HCT116 (cell line): ENCODE results near the gene SMIM3.
"Not testable (repeated sequence)": the region's sequence is repeated elsewhere in the genome, so short reads cannot be mapped to it uniquely, and the experiment has no call there.

ENCODE experiments used
- CTCF ChIP-seq, 3 experiments: fragments of 200-600 bp in 1 of 3; sonication (generic) in 1 of 3; IDR thresholded peaks in 2 of 3; conservative IDR thresholded peaks in 1 of 3; 2 replicates each; pipeline ENCODE4 v1.5.1; 2012 to 2017; ENCODE audit warnings: low read depth in 2 of 3, low read length in 2 of 3, antibody characterized with exemption in 1 of 3, borderline replicate concordance in 1 of 3, control low read depth in 1 of 3, mild to moderate bottlenecking in 1 of 3, mixed read lengths in 1 of 3, mixed run types in 1 of 3, moderate library complexity in 1 of 3; ENCODE audit not compliant: insufficient read depth in 1 of 3
- EZH2 ChIP-seq: fragments of 200-600 bp; sonication (generic); IDR thresholded peaks from 2 replicates; pipeline ENCODE4 v1.6.1; 2017; ENCODE audit warnings: antibody characterized with exemption, mixed run types
- FOSL1 ChIP-seq: IDR thresholded peaks from 2 replicates; pipeline ENCODE4 v1.6.1; 2012; ENCODE audit warnings: low read depth
- JUND ChIP-seq: IDR thresholded peaks from 2 replicates; pipeline ENCODE4 v1.6.1; 2012
- POLR2A ChIP-seq: IDR thresholded peaks from 2 replicates; pipeline ENCODE4 v1.7.0; 2011; ENCODE audit warnings: borderline replicate concordance; ENCODE audit not compliant: insufficient read depth, insufficient read length; ENCODE audit errors: extremely low read depth
- POLR2AphosphoS5 ChIP-seq: IDR thresholded peaks from 2 replicates; pipeline ENCODE4 v1.6.1; 2011; ENCODE audit warnings: mild to moderate bottlenecking, low read depth, low read length, moderate library complexity
- RAD21 ChIP-seq: IDR thresholded peaks from 2 replicates; pipeline ENCODE4 v1.6.1; 2012; ENCODE audit warnings: low read depth, mild to moderate bottlenecking
- SP1 ChIP-seq: IDR thresholded peaks from 2 replicates; pipeline ENCODE4 v1.6.1; 2012; ENCODE audit warnings: low read depth
- ZNF274 ChIP-seq: fragments of 200-500 bp; sonication (Bioruptor generic); IDR thresholded peaks from 2 replicates; pipeline ENCODE4 v1.6.1; 2014; ENCODE audit warnings: mild to moderate bottlenecking, low read depth, low read length, inconsistent platforms
- TF ChIP-seq, protein P1 (sequence below): IDR thresholded peaks from 2 replicates; pipeline ENCODE4 v1.6.1; 2012
- TF ChIP-seq, protein P2 (sequence below): IDR thresholded peaks from 2 replicates; pipeline ENCODE4 v1.6.1; 2012; ENCODE audit warnings: low read depth
- TF ChIP-seq, protein P3 (sequence below): IDR thresholded peaks from 2 replicates; pipeline ENCODE4 v1.6.1; 2011; ENCODE audit warnings: mild to moderate bottlenecking, low read length, moderate library complexity; ENCODE audit not compliant: insufficient replicate concordance; ENCODE audit errors: extremely low read depth

DNA sequence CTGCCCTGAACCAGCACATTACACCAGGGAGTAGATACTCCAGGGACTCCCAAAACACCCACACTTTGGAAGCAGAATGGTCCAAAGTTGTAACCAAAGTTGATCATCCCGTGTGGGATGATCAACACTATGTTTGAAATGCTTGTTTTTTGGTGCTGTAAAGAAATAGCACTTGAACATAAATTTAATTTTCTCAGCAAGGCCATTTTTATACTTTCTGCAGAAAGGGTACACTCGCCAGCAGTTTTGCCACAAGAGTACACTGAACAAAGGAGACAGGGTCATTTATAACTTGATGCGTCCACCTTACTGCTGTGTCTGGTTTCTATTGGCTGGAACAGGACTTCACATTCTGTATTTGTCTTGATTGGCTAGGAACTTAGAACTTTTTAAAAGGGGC lies 53.3 kb downstream of the SMIM3 start:
- TF ChIP-seq, protein P1, sequence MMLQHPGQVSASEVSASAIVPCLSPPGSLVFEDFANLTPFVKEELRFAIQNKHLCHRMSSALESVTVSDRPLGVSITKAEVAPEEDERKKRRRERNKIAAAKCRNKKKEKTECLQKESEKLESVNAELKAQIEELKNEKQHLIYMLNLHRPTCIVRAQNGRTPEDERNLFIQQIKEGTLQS = not testable (repeated sequence)
- not testable (repeated sequence) for TF ChIP-seq CTCF (IDR thresholded peaks at IDR 0.05 in 2 of 3, conservative IDR thresholded peaks at IDR 0.05 in 1 of 3; ENCODE audit: borderline replicate concordance in 1 of 3, insufficient read depth in 1 of 3, low read depth in 2 of 3, low read length in 2 of 3); POLR2AphosphoS5; SP1; EZH2; POLR2A; RAD21; ZNF274; JUND; FOSL1
- TF ChIP-seq, protein P2, sequence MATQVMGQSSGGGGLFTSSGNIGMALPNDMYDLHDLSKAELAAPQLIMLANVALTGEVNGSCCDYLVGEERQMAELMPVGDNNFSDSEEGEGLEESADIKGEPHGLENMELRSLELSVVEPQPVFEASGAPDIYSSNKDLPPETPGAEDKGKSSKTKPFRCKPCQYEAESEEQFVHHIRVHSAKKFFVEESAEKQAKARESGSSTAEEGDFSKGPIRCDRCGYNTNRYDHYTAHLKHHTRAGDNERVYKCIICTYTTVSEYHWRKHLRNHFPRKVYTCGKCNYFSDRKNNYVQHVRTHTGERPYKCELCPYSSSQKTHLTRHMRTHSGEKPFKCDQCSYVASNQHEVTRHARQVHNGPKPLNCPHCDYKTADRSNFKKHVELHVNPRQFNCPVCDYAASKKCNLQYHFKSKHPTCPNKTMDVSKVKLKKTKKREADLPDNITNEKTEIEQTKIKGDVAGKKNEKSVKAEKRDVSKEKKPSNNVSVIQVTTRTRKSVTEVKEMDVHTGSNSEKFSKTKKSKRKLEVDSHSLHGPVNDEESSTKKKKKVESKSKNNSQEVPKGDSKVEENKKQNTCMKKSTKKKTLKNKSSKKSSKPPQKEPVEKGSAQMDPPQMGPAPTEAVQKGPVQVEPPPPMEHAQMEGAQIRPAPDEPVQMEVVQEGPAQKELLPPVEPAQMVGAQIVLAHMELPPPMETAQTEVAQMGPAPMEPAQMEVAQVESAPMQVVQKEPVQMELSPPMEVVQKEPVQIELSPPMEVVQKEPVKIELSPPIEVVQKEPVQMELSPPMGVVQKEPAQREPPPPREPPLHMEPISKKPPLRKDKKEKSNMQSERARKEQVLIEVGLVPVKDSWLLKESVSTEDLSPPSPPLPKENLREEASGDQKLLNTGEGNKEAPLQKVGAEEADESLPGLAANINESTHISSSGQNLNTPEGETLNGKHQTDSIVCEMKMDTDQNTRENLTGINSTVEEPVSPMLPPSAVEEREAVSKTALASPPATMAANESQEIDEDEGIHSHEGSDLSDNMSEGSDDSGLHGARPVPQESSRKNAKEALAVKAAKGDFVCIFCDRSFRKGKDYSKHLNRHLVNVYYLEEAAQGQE = not testable (repeated sequence)
- TF ChIP-seq, protein P3, sequence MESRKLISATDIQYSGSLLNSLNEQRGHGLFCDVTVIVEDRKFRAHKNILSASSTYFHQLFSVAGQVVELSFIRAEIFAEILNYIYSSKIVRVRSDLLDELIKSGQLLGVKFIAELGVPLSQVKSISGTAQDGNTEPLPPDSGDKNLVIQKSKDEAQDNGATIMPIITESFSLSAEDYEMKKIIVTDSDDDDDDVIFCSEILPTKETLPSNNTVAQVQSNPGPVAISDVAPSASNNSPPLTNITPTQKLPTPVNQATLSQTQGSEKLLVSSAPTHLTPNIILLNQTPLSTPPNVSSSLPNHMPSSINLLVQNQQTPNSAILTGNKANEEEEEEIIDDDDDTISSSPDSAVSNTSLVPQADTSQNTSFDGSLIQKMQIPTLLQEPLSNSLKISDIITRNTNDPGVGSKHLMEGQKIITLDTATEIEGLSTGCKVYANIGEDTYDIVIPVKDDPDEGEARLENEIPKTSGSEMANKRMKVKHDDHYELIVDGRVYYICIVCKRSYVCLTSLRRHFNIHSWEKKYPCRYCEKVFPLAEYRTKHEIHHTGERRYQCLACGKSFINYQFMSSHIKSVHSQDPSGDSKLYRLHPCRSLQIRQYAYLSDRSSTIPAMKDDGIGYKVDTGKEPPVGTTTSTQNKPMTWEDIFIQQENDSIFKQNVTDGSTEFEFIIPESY = not testable (repeated sequence)
